ENCODE measurements around the gene TNFRSF8.
A peak's percentile ranks its signal among the peaks of the same experiment; 100 is the strongest.

Gene TNFRSF8

GRCh38 chr1:12163210-12163609 lies 100.1 kb downstream of the TNFRSF8 start:
- no peak overlapping the region for H3K4me3 ChIP-seq (ENCODE audit: low read depth, low read length)
- peak; percentile 79 for DNase-seq (ENCODE audit: low read depth)
- TF ChIP-seq CTCF (IDR thresholded peaks at IDR 0.05; ENCODE audit: insufficient read depth, low read depth, low read length, missing control alignments) = no peak

DNA sequence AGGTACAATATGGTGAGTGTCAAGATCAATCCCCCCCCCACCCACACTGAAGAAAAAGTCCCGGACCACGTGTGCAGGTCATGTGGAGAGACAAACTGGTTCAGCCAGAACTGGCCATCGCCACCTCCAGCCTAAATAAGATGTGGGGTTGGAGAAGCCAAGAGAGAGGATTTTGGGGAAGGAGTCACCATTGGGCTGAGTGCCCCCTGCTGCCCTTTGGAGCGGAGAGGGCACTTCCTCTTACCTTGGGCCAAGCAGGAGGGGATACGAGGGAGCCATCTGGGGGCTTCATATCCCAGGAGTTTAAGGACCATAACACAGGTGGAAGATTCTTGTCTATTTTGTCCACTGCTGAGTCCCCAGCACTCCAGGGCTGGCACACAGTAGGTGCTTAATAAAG lies 101.1 kb downstream of the TNFRSF8 start:
- TF ChIP-seq CTCF (IDR thresholded peaks at IDR 0.05; ENCODE audit: insufficient read depth, low read depth, low read length, missing control alignments) = no peak
- no peak overlapping the region for H3K4me3 ChIP-seq (ENCODE audit: low read depth, low read length)
- DNase-seq (ENCODE audit: low read depth) = no peak

DNA sequence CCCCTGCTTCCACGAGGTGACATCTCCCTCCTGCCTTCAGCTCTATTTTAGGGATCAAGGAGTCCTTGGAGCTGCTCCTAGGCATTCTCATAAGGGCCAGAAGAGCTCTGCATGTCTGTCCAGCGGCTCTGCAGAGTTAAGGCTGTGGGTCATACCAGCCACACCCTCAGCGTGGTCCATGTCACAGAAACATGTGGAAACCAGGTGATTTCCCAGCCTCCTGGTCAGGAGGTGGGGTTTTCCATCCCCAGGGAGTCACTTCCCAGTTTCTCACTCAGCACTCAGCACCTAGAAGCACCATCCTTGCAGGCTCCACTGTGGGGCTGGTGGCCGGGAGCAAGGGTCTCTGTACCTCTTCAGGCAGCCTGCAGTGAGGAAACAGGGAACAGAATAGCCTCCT lies 102.2 kb downstream of the TNFRSF8 start:
- no peak for DNase-seq (ENCODE audit: low read depth)
- no peak overlapping the region for H3K4me3 ChIP-seq (ENCODE audit: low read depth, low read length)
- TF ChIP-seq CTCF (IDR thresholded peaks at IDR 0.05; ENCODE audit: insufficient read depth, low read depth, low read length, missing control alignments) = no peak

DNA sequence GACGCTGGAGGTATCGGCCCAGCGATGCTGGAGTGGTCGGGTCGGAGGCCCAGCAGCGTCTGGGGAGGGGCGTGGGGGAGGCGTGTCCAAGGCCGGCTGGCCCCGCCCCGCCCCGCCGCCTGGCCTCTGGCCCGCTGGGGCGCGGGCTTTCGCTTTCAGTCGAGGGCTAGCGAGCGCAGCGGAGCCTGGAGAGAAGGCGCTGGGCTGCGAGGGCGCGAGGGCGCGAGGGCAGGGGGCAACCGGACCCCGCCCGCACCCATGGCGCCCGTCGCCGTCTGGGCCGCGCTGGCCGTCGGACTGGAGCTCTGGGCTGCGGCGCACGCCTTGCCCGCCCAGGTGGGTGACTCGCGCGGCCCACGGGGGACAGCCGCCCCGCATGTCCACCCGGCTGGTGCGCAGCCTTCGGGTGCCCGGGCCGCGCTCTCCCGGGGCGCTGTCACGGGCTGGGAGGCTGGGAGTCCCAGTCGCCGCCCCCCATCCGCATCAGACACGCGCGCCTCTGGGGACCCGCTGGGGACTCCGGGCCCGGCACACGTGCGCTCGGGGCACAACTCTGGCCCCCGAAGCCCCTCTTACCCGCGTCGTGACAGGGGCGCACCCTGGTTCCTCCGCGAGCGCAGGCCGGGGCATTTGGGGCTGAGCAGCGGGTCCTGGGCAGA lies 103.9 kb downstream of the TNFRSF8 start, which contains the start of gene TNFRSF1B:
Gene TNFRSF1B, plus strand, starts transcription at position 158 of the 659 bp plus-strand sequence. Its CDS starts 101 bp downstream, at position 259.
- TF ChIP-seq CTCF (IDR thresholded peaks at IDR 0.05; ENCODE audit: insufficient read depth, low read depth, low read length, missing control alignments) = no peak
- DNase-seq (ENCODE audit: low read depth) = peak; percentile 84
- peak within 1 kb of the TSS; percentile 62 for H3K4me3 ChIP-seq (ENCODE audit: low read depth, low read length)

- H3K4me3 ChIP-seq (ENCODE audit: low read depth, low read length) = peak overlapping the region; percentile 62
- TF ChIP-seq CTCF (IDR thresholded peaks at IDR 0.05; ENCODE audit: insufficient read depth, low read depth, low read length, missing control alignments) = no peak
- DNase-seq (ENCODE audit: low read depth) = peak; percentile 41
Observed at GRCh38 chr1:12167493-12168429, 104.7 kb downstream of the TNFRSF8 start.

DNA sequence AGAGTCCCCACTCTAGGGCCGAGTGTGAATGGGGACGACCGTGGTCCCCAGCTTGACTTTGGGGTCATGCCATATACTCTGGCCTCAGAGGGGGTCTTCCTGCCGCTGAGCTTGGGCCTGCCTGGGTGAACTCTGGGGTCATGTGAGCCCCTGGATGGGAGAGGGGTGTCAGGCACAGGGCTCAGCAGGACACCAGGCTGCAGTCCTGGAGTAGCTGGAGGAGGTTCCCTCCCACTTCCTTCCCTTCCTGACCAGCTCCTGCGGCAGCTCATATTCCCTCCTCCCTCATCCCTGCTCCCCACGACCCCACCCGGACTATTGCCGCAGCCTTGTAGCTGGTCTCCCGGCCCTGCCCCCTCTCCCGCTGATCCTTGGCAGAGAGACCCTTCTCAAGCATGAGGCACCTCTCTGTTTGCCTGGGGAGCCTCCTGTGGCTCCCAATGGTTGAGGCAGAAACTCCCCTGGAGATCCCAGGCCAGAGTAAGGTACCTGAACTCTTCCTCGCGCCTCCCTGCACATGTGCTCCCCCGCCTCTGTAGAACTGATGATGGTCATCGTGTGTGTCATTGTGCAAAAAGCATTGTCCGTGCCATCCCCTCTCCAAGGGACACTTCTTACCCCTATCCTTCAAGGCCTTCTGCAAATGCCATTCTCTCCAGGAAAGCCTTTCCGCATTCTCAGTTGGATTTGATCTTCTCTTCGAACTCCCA lies 105.5 kb downstream of the TNFRSF8 start:
- DNase-seq (ENCODE audit: low read depth) = no peak
- H3K4me3 ChIP-seq (ENCODE audit: low read depth, low read length) = peak overlapping the region; percentile 62
- no peak for TF ChIP-seq CTCF (IDR thresholded peaks at IDR 0.05; ENCODE audit: insufficient read depth, low read depth, low read length, missing control alignments)

Measured in GM12865 (cell line).